Measurements from ENCODE around the gene OR5K2. TPM values are rescaled to one million over a fixed set of nuclear protein-coding genes. Genes with fewer than 3 reads are reported as not detected.

The OR5K2 gene
- total RNA-seq, 4 donors from 2014 or later = not detected

DNA sequence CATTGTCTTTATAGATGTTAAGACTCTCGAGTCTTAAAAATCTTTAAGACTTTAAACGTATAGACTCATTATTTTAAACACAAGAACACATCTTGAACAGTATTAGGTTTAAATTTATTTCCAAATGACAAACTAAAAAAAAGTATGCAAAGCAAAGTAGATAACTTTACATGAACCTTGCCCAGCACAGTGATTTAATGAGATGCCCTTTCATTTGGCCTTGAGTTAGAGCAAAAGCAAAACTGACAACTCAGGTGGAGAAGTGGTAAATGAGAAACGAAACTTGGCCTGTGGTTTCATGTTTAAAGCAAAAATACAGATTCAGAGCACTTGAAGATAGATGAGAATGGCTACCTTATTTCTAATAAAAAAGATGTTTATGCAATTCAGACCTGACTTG lies 42.9 kb downstream of the OR5K2 start:
- Histone ChIP-seq H3K36me3 (no peaks in the 10 kb centered on the region), H3K27ac (no peak overlapping the region), H3K4me3 (replicated peaks in 1 of 3) (no peak overlapping the region), H3K4me1 (no peaks in the 10 kb centered on the region), H3K27me3 (no peaks in the 10 kb centered on the region), H3K9me3 (no peaks in the 10 kb centered on the region)
- 87 to 91% methylated on average over 3 of the region's 3 CpGs for WGBS, 2 donors
- no peak for TF ChIP-seq CTCF (IDR thresholded peaks at IDR 0.05)
- TF ChIP-seq POLR2A (IDR thresholded peaks at IDR 0.05) = no peak
- intact Hi-C loops (cut with DNase I) = no loop called here
- DNase-seq = no peak

DNA sequence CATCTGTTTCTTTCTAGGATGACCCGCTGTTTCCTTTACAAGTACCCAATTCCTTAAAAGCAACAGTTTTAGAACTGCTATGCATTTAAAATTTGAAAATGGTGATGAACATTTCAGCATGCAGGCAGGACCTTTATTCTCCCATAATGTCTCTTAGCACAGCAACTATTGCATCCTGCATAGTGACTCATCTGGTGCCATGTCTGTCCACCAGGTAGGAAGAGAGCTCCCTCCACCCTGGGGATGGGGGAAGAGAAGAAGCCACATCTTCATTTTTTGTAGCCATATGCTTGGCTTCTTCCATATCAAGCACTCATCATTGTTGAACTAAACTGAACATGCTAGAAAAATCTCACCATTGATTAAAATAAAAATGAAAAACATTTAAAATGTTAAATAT lies 44.2 kb downstream of the OR5K2 start:
- H3K36me3 ChIP-seq = no peaks in the 10 kb centered on the region
- no peaks in the 10 kb centered on the region for H3K27me3 ChIP-seq
- H3K27ac ChIP-seq = no peak overlapping the region
- DNase-seq = no peak
- no peaks in the 10 kb centered on the region for H3K9me3 ChIP-seq
- intact Hi-C loops (cut with DNase I) = no loop called here
- WGBS, 2 donors = 91 to 97% methylated on average over 1 of the region's 1 CpG
- TF ChIP-seq CTCF (IDR thresholded peaks at IDR 0.05) = no peak
- TF ChIP-seq POLR2A (IDR thresholded peaks at IDR 0.05) = no peak
- no peak overlapping the region for H3K4me3 ChIP-seq (replicated peaks in 1 of 3)
- no peaks in the 10 kb centered on the region for H3K4me1 ChIP-seq

- 88 to 100% methylated on average over 1 of the region's 1 CpG for WGBS, 2 donors
- H3K4me3 ChIP-seq (replicated peaks in 1 of 3) = no peak overlapping the region
- intact Hi-C loops (cut with DNase I) = no loop called here
- no peak for DNase-seq
- TF ChIP-seq CTCF (IDR thresholded peaks at IDR 0.05) = no peak
- no peak for TF ChIP-seq POLR2A (IDR thresholded peaks at IDR 0.05)
- no peaks in the 10 kb centered on the region for H3K27me3 ChIP-seq
- no peaks in the 10 kb centered on the region for H3K9me3 ChIP-seq
- H3K4me1 ChIP-seq = no peaks in the 10 kb centered on the region
- no peak overlapping the region for H3K27ac ChIP-seq
- H3K36me3 ChIP-seq = no peaks in the 10 kb centered on the region
Measured at GRCh38 chr3:98542623-98543022, 45.1 kb downstream of the OR5K2 start.

DNA sequence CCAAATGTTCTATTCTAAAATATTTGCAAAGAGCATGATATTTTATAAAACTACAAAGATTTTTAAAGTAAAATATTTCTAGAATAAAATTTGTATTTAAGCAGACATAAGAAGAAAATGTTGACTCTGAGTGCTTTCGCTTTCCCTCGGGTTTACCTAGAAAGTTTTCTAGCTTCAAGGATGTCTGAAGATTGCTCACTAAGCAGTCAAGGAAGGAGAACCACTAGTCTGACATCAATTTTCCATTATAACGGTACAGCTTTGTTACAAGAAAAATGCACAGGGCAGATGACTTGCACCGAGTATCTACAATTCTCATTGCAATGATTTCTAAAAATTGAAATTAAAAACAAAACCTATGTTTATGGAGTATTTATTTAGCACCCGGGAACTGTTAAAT lies 48.5 kb downstream of the OR5K2 start:
- no peak for DNase-seq
- H3K36me3 ChIP-seq = no peaks in the 10 kb centered on the region
- no peak overlapping the region for H3K27ac ChIP-seq
- no peaks in the 10 kb centered on the region for H3K27me3 ChIP-seq
- TF ChIP-seq POLR2A (IDR thresholded peaks at IDR 0.05) = no peak
- TF ChIP-seq CTCF (IDR thresholded peaks at IDR 0.05) = no peak
- no peak overlapping the region for H3K4me3 ChIP-seq (replicated peaks in 1 of 3)
- no peaks in the 10 kb centered on the region for H3K4me1 ChIP-seq
- 66 to 67% methylated on average over 5 of the region's 5 CpGs for WGBS, 2 donors
- no peaks in the 10 kb centered on the region for H3K9me3 ChIP-seq
- intact Hi-C loops (cut with DNase I) = no loop called here

Small RNAs within 50 kb of the gene (small RNA-seq; reads per million reads assigned to genes)
- not detected for gene RPL38P4

Other genes starting within 250 kb of the OR5K2 start
- not detected for gene OR5H6, start 233.4 kb upstream of the OR5K2 start, total RNA-seq
- gene OR5H2, start 215.2 kb upstream of the OR5K2 start, total RNA-seq = not detected
- gene OR5K4, start 143.8 kb upstream of the OR5K2 start, total RNA-seq = not detected
- gene OR5K3, start 107.0 kb upstream of the OR5K2 start, total RNA-seq = not detected
- not detected for gene OR5K1, start 34.5 kb upstream of the OR5K2 start, total RNA-seq
- gene CLDND1, start 25.2 kb downstream of the OR5K2 start, total RNA-seq = 100 to 1,000 TPM in 2 of 4 donors, 10 to 100 TPM in 2; 70.2 to 112 (median 91.6) TPM
- gene GPR15, start 34.3 kb downstream of the OR5K2 start, total RNA-seq = not detected
- gene CPOX, start 95.9 kb downstream of the OR5K2 start, total RNA-seq = 10 to 100 TPM; 14.8 to 27.9 (median 26.3) TPM